OCI-LY1 (cell line): ENCODE results near the gene PTPRM.

Experiments used
- H2AFZ ChIP-seq: fragments of 200-600 bp; sonication (generic), shearing (Covaris generic); 2 replicates; pipeline ENCODE4 v1.6.0; 2014; ENCODE audit warnings: antibody characterized with exemption, mild to moderate bottlenecking, low read length
- H3F3A ChIP-seq: fragments of 200-600 bp; sonication (generic), shearing (Covaris generic); 2 replicates; pipeline ENCODE4 v1.6.0; 2014; ENCODE audit warnings: mild to moderate bottlenecking, antibody characterized with exemption, low read length, moderate library complexity; ENCODE audit not compliant: insufficient read depth
- H3K27ac ChIP-seq: fragments of 200-600 bp; sonication (generic); 2 replicates; pipeline ENCODE4 v1.5.1; 2014; ENCODE audit warnings: low read length, mixed run types, mild to moderate bottlenecking, low read depth; ENCODE audit not compliant: poor library complexity, severe bottlenecking
- H3K27me3 ChIP-seq: fragments of 200-600 bp; sonication (generic); 2 replicates; pipeline ENCODE4 v1.6.0; 2014; ENCODE audit warnings: antibody characterized with exemption, mild to moderate bottlenecking, low read length, moderate library complexity; ENCODE audit not compliant: insufficient read depth
- H3K36me3 ChIP-seq: fragments of 200-600 bp; sonication (generic); 2 replicates; pipeline ENCODE4 v1.6.1; 2014; ENCODE audit warnings: mild to moderate bottlenecking, antibody characterized with exemption, low read length, moderate library complexity, mixed read lengths; ENCODE audit not compliant: insufficient read depth
- H3K4me1 ChIP-seq: fragments of 200-600 bp; sonication (generic); 2 replicates; pipeline ENCODE4 v1.5.1; 2014; ENCODE audit warnings: mild to moderate bottlenecking, low read length, moderate library complexity; ENCODE audit not compliant: insufficient read depth, severe bottlenecking
- H3K4me2 ChIP-seq: fragments of 200-600 bp; sonication (generic), shearing (Covaris generic); 2 replicates; pipeline ENCODE4 v1.6.1; 2014; ENCODE audit warnings: low read length
- H3K4me3 ChIP-seq: fragments of 200-600 bp; sonication (generic); 2 replicates; pipeline ENCODE4 v1.5.1; 2014; ENCODE audit warnings: low read length, low read depth, mild to moderate bottlenecking, mixed read lengths; ENCODE audit not compliant: poor library complexity, severe bottlenecking
- H3K79me2 ChIP-seq: fragments of 200-600 bp; shearing (Covaris generic); 2 replicates; pipeline ENCODE4 v1.6.1; 2016; ENCODE audit warnings: mixed run types, low read length, mixed read lengths; ENCODE audit not compliant: insufficient read depth
- H3K9ac ChIP-seq: fragments of 200-600 bp; sonication (generic), shearing (Covaris generic); 2 replicates; pipeline ENCODE4 v1.6.1; 2014; ENCODE audit warnings: mild to moderate bottlenecking, low read length, mixed read lengths
- H3K9me2 ChIP-seq: fragments of 200-600 bp; sonication (generic), shearing (Covaris generic); 2 replicates; pipeline ENCODE4 v1.6.1; 2014; ENCODE audit warnings: low read depth, mild to moderate bottlenecking, low read length, mixed read lengths
- H3K9me3 ChIP-seq: fragments of 200-600 bp; shearing (Covaris generic); 2 replicates; pipeline ENCODE4 v1.6.1; 2014; ENCODE audit warnings: low read length, mixed read lengths
- H4K20me1 ChIP-seq: fragments of 200-600 bp; sonication (generic), shearing (Covaris generic); 2 replicates; pipeline ENCODE4 v1.6.0; 2016; ENCODE audit warnings: mild to moderate bottlenecking, low read length; ENCODE audit not compliant: insufficient read depth
- CTCF ChIP-seq: fragments of 200-600 bp; sonication (generic), shearing (Covaris generic); IDR thresholded peaks from 2 replicates; pipeline ENCODE4 v1.5.1; 2017; ENCODE audit warnings: mild to moderate bottlenecking, antibody characterized with exemption, low read length, moderate library complexity, mixed read lengths
- EZH2 ChIP-seq: fragments of 200-600 bp; sonication (generic), shearing (Covaris generic); IDR thresholded peaks from 2 replicates; pipeline ENCODE4 v1.8.0; 2017; ENCODE audit warnings: borderline replicate concordance, mixed run types, mild to moderate bottlenecking, antibody characterized with exemption, low read length, moderate library complexity, mixed read lengths

PTPRM gene

GRCh38 chr18:7541835-7542234 is 25.3 kb upstream of the PTPRM start:
- H2AFZ ChIP-seq: no peak overlapping the region
- TF ChIP-seq CTCF: no peak
- no peak for TF ChIP-seq EZH2
- no peaks in the 10 kb centered on the region for H3K36me3 ChIP-seq
- H3K27ac ChIP-seq: no peak overlapping the region
- H3K4me2 ChIP-seq: no peak overlapping the region
- H3K4me3 ChIP-seq: no peak overlapping the region
- H3K9ac ChIP-seq: no peak overlapping the region
- H4K20me1 ChIP-seq: no peaks in the 10 kb centered on the region
- H3K4me1 ChIP-seq: no peaks in the 10 kb centered on the region
- H3K9me2 ChIP-seq: no peaks in the 10 kb centered on the region
- no peaks in the 10 kb centered on the region for H3K9me3 ChIP-seq
- no peaks in the 10 kb centered on the region for H3K27me3 ChIP-seq
- no peaks in the 10 kb centered on the region for H3K79me2 ChIP-seq
- H3F3A ChIP-seq: no peaks in the 10 kb centered on the region

- no peaks in the 10 kb centered on the region for H3K9me3 ChIP-seq
- H3K9me2 ChIP-seq: no peaks in the 10 kb centered on the region
- no peaks in the 10 kb centered on the region for H3K27me3 ChIP-seq
- no peak overlapping the region for H3K4me2 ChIP-seq
- no peaks in the 10 kb centered on the region for H3K79me2 ChIP-seq
- H3K36me3 ChIP-seq: no peaks in the 10 kb centered on the region
- no peak overlapping the region for H3K27ac ChIP-seq
- H3K4me3 ChIP-seq: no peak overlapping the region
- TF ChIP-seq EZH2: no peak
- H4K20me1 ChIP-seq: no peaks in the 10 kb centered on the region
- H2AFZ ChIP-seq: no peak overlapping the region
- H3K9ac ChIP-seq: no peak overlapping the region
- H3K4me1 ChIP-seq: no peaks in the 10 kb centered on the region
- no peaks in the 10 kb centered on the region for H3F3A ChIP-seq
These were observed 22.4 kb upstream of the PTPRM start for GRCh38 chr18:7544686-7545085.

- Histone ChIP-seq H2AFZ (no peak overlapping the region), H3K36me3 (no peaks in the 10 kb centered on the region), H3K79me2 (no peaks in the 10 kb centered on the region), H3K4me1 (no peaks in the 10 kb centered on the region), H3K27ac (no peak overlapping the region), H3K4me3 (no peak overlapping the region), H3K9me3 (no peaks in the 10 kb centered on the region), H3K4me2 (no peak overlapping the region), H3K9me2 (no peaks in the 10 kb centered on the region), H3K9ac (no peak overlapping the region), H3F3A (no peaks in the 10 kb centered on the region), H3K27me3 (no peaks in the 10 kb centered on the region), H4K20me1 (no peaks in the 10 kb centered on the region)
- TF ChIP-seq EZH2 (no peak), CTCF (no peak)
These were observed 21.4 kb upstream of the PTPRM start for GRCh38 chr18:7545734-7546133.

GRCh38 chr18:7548221-7548620 is 18.9 kb upstream of the PTPRM start:
- Histone ChIP-seq H3K27me3 (no peaks in the 10 kb centered on the region), H3K9me3 (no peaks in the 10 kb centered on the region), H3K4me2 (no peak overlapping the region), H3K4me1 (no peaks in the 10 kb centered on the region), H3F3A (no peaks in the 10 kb centered on the region), H2AFZ (no peak overlapping the region), H3K9me2 (no peaks in the 10 kb centered on the region), H3K36me3 (no peaks in the 10 kb centered on the region), H3K27ac (no peak overlapping the region), H3K79me2 (no peaks in the 10 kb centered on the region), H3K4me3 (no peak overlapping the region), H3K9ac (no peak overlapping the region), H4K20me1 (no peaks in the 10 kb centered on the region)
- TF ChIP-seq EZH2: no peak
- TF ChIP-seq CTCF: no peak
